ENCODE measurements around the gene ADGRD1.
"Not testable (repeated sequence)": the region's sequence is repeated elsewhere in the genome, so short reads cannot be mapped to it uniquely, and the experiment has no call there.

Gene ADGRD1

GRCh38 chr12:130988751-130989150, 35.0 kb downstream of the ADGRD1 start:
- no peak for DNase-seq

- DNase-seq: no peak
Measured at GRCh38 chr12:130989391-130989790, 35.7 kb downstream of the ADGRD1 start.

- DNase-seq: no peak
Measured at GRCh38 chr12:130990034-130990433, 36.3 kb downstream of the ADGRD1 start.

GRCh38 chr12:130992448-130992847, 38.7 kb downstream of the ADGRD1 start:
- no peak for DNase-seq

- DNase-seq: no peak
Measured at GRCh38 chr12:130992979-130993538, 39.4 kb downstream of the ADGRD1 start.

GRCh38 chr12:130993759-130994670, 40.3 kb downstream of the ADGRD1 start:
- no peak for DNase-seq

GRCh38 chr12:130994821-130995375, 41.2 kb downstream of the ADGRD1 start:
- no peak for DNase-seq

GRCh38 chr12:130995386-130995969, 41.8 kb downstream of the ADGRD1 start:
- not testable (repeated sequence) for DNase-seq

- no peak for DNase-seq
Measured at GRCh38 chr12:130998136-130998535, 44.4 kb downstream of the ADGRD1 start.

- no peak for DNase-seq
Measured at GRCh38 chr12:131000000-131000486, 46.3 kb downstream of the ADGRD1 start.

- no peak for DNase-seq
Measured at GRCh38 chr12:131001493-131001892, 47.8 kb downstream of the ADGRD1 start.

GRCh38 chr12:131002216-131002631, 48.5 kb downstream of the ADGRD1 start:
- DNase-seq: no peak

- no peak for DNase-seq
Measured at GRCh38 chr12:131003036-131003715, 49.5 kb downstream of the ADGRD1 start.

- no peak for DNase-seq
Measured at GRCh38 chr12:131003716-131004045, 50.0 kb downstream of the ADGRD1 start.

- DNase-seq: no peak
Measured at GRCh38 chr12:131004166-131004565, 50.5 kb downstream of the ADGRD1 start.

- no peak for DNase-seq
Measured at GRCh38 chr12:131005161-131006035, 51.7 kb downstream of the ADGRD1 start.

- DNase-seq: no peak
Measured at GRCh38 chr12:131006036-131006735, 52.5 kb downstream of the ADGRD1 start.

GRCh38 chr12:131007031-131007739, 53.5 kb downstream of the ADGRD1 start:
- no peak for DNase-seq

- no peak for DNase-seq
Measured at GRCh38 chr12:131007740-131008117, 54.0 kb downstream of the ADGRD1 start.

- no peak for DNase-seq
Measured at GRCh38 chr12:131008131-131008912, 54.6 kb downstream of the ADGRD1 start.
